Body of pancreas (tissue), 4 donors: Measurements from ENCODE around the gene MAFB. TPM values are rescaled to one million over a fixed set of nuclear protein-coding genes. Genes with fewer than 3 reads are reported as not detected.

ENCODE experiments used
- ATAC-seq: fragments of 150-250 bp; one replicate; pipeline ENCODE4 v1.9.1; 2016
- DNase-seq, 4 donors: peaks; one replicate each; pipeline ENCODE4 v3.0.0-alpha.2; 2019
- H3K27ac ChIP-seq, 4 donors: fragments of 200-600 bp; sonication (generic); 1 replicate in 3 of 4; 2 replicates in 1 of 4; pipeline versions ENCODE4 v1.5.1 to v1.6.1; 2016 to 2019; ENCODE audit warnings: mild to moderate bottlenecking in 1 of 4, mixed read lengths in 1 of 4, moderate library complexity in 1 of 4
- H3K27me3 ChIP-seq, 2 donors: fragments of 200-600 bp; sonication (generic); one replicate each; pipeline ENCODE4 v1.6.0; 2016; ENCODE audit warnings: mild to moderate bottlenecking in 1 of 2
- H3K36me3 ChIP-seq, 2 donors: fragments of 200-600 bp; sonication (generic); replicated peaks in 1 of 2; 2 replicates each; pipeline ENCODE4 v1.5.1; 2016; ENCODE audit warnings: low read depth in 2 of 2; ENCODE audit not compliant: insufficient read depth in 1 of 2
- H3K4me1 ChIP-seq: fragments of 200-600 bp; sonication (generic); one replicate; pipeline ENCODE4 v1.6.0; 2016
- H3K4me3 ChIP-seq, 2 donors: fragments of 200-600 bp; sonication (generic); 1 replicate in 1 of 2; 2 replicates in 1 of 2; pipeline ENCODE4 v1.5.1; 2016 to 2019
- H3K9me3 ChIP-seq, 3 donors: fragments of 200-600 bp; sonication (generic); 1 replicate in 2 of 3; 2 replicates in 1 of 3; pipeline ENCODE4 v1.5.1; 2016
- CTCF ChIP-seq, 7 experiments: fragments of 450-650 bp in 4 of 7; fragments of 200-600 bp in 3 of 7; sonication (generic) in 3 of 7; IDR thresholded peaks; one replicate each; pipeline ENCODE4 v1.5.1; 2016 to 2019; ENCODE audit warnings: antibody characterized with exemption in 7 of 7
- POLR2A ChIP-seq, 3 donors: fragments of 450-650 bp; IDR thresholded peaks; one replicate each; pipeline ENCODE4 v1.6.1; 2016; ENCODE audit warnings: antibody characterized with exemption in 3 of 3, mild to moderate bottlenecking in 2 of 3
- WGBS, 2 donors: methylation state at CpG; one replicate each; pipeline ENCODE4 v1.1.5; 2017; 5-methylcytosine and 5-hydroxymethylcytosine counted together
- intact Hi-C: fragments of 100-400 bp; cut with DNase I; formaldehyde crosslinking; loops from one replicate; pipeline ENCODE4 v1.15.1; 2023
- total RNA-seq, 2 donors: library from RNA; depleted of rRNA; stranded (reverse); fragments of >200 nt; gene quantifications; one replicate each; pipeline ENCODE4 v1.1.0, GENCODE V29; 2016

MAFB gene
- total RNA-seq, 2 donors from 2014 or later = 21.1 to 22.1 TPM

DNA sequence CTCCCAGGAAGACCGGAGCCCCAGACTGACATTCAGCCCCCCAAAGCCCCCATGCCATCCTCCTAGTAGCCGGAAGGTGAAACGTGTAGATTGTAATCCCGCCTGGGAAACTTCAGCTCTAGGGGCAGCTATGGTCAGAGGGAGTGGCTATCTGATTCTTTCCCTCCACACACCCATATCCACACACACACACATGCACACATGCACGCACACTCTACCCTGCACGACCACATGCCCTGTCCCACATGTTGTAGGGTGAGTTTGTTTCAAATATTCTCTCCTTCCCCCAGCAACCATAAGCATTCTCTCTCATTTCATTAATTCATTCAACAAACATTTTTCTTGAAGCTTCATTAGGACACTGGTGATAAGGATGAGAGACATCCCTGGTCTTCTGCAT lies 42.2 kb downstream of the MAFB start:
- ATAC-seq (no peak), DNase-seq (no peak)
- Histone ChIP-seq H3K27me3 (no peaks in the 10 kb centered on the region), H3K4me3 (no peak overlapping the region), H3K36me3 (no peaks in the 10 kb centered on the region), H3K9me3 (no peaks in the 10 kb centered on the region), H3K4me1 (peaks cover 14% of the 10 kb centered on the region), H3K27ac (no peak overlapping the region)
- intact Hi-C loops = no loop called here
- 63 to 78% methylated on average over 6 of the region's 6 CpGs for WGBS, 2 donors
- TF ChIP-seq CTCF (IDR thresholded peaks at IDR 0.05) = no peak
- no peak for TF ChIP-seq POLR2A (IDR thresholded peaks at IDR 0.05)

DNA sequence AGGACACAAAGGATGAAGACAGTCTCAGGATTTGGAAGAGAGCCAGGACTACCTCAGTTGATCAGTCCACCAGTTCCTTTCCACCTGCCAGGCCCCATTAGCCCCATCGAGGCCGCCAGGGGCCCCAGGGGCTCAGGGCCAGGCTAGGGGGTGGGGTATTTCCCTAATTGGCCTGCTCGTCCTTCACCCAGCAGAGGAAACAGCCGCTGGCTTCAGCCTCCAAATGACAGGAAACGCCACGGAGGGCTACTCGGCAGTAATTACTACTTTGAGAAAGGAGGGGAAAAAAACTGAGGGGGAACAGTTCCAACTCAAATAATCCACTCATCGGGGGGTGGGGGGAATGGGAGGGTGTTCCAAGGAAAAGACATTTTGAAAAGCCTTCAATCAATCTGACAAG lies 42.7 kb downstream of the MAFB start:
- 16 to 35% methylated on average over 8 of the region's 8 CpGs for WGBS, 2 donors
- TF ChIP-seq POLR2A (IDR thresholded peaks at IDR 0.05) = no peak
- TF ChIP-seq CTCF (IDR thresholded peaks at IDR 0.05) = no peak
- Histone ChIP-seq H3K9me3 (no peaks in the 10 kb centered on the region), H3K4me1 (peaks cover 14% of the 10 kb centered on the region), H3K27ac (no peak overlapping the region), H3K4me3 (no peak overlapping the region), H3K27me3 (no peaks in the 10 kb centered on the region), H3K36me3 (no peaks in the 10 kb centered on the region)
- intact Hi-C loops = no loop called here
- ATAC-seq (no peak), DNase-seq (no peak)

DNA sequence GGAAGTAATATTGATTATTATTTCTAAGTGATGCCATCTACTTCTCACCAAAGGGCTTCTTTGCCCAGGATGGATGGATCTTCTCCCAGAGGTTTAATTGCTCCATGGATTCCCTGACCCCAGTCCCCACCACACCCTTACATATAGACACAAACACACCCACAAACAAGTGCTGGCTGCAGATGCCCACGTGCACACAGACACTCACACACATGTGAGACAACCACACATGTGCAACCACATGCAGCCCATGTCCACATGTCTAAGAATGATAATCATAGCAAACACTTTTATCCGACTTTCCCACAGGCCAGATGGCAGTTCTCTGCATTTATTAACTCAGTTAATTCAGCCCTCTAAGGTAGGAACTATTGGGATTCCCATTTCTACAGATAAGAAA lies 44.2 kb downstream of the MAFB start:
- TF ChIP-seq CTCF (IDR thresholded peaks at IDR 0.05) (no peak), POLR2A (IDR thresholded peaks at IDR 0.05) (no peak)
- no peaks in the 10 kb centered on the region for H3K27me3 ChIP-seq
- DNase-seq = no peak
- H3K4me1 ChIP-seq = peaks cover 14% of the 10 kb centered on the region
- no peaks in the 10 kb centered on the region for H3K36me3 ChIP-seq
- intact Hi-C loops = no loop called here
- no peak overlapping the region for H3K27ac ChIP-seq
- WGBS, 2 donors = 58 to 63% methylated on average over 2 of the region's 2 CpGs
- no peaks in the 10 kb centered on the region for H3K9me3 ChIP-seq
- no peak for ATAC-seq
- H3K4me3 ChIP-seq = no peak overlapping the region

- no peak for DNase-seq
- Histone ChIP-seq H3K4me3 (no peak overlapping the region), H3K27me3 (no peaks in the 10 kb centered on the region), H3K9me3 (no peaks in the 10 kb centered on the region), H3K36me3 (no peaks in the 10 kb centered on the region), H3K4me1 (peaks cover 11% of the 10 kb centered on the region), H3K27ac (no peak overlapping the region)
- WGBS, 2 donors = 20 to 29% methylated on average over 3 to 4 of the region's 5 CpGs
- no peak for ATAC-seq
- no peak for TF ChIP-seq POLR2A (IDR thresholded peaks at IDR 0.05)
- TF ChIP-seq CTCF (IDR thresholded peaks at IDR 0.05) = no peak
- intact Hi-C loops = no loop called here
Observed at GRCh38 chr20:40643891-40644290, 45.1 kb downstream of the MAFB start.

DNA sequence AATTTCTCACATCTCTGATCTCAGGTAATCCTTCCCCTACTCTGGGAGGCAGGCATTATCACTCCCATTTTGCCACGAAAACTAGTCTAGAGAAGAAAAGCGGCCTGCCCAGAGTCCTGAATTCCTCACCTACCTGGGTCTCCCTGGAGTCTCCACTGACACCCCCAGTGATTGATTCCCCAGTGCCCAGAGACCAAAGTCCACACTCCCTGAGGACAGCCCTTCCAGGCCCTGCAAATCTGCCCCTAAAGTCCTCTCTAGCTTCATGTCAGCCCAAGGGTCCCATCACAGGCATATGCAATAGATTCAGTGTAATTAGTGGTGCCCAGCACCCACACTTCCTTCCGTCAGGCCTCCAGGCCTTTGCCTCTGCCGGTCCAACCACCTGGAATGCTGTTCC lies 47.2 kb downstream of the MAFB start:
- Histone ChIP-seq H3K36me3 (no peaks in the 10 kb centered on the region), H3K4me1 (no peaks in the 10 kb centered on the region), H3K9me3 (no peaks in the 10 kb centered on the region), H3K27ac (no peak overlapping the region), H3K27me3 (no peaks in the 10 kb centered on the region), H3K4me3 (no peak overlapping the region)
- WGBS, 2 donors = 61 to 62% methylated on average over 4 of the region's 4 CpGs
- ATAC-seq (no peak), DNase-seq (no peak)
- intact Hi-C loops = no loop called here
- TF ChIP-seq CTCF (IDR thresholded peaks at IDR 0.05) (no peak), POLR2A (IDR thresholded peaks at IDR 0.05) (no peak)
